OCI-LY1 (cell line): ENCODE data around the gene PILRA.

Source experiments
- H2AFZ ChIP-seq: fragments of 200-600 bp; sonication (generic), shearing (Covaris generic); 2 replicates; pipeline ENCODE4 v1.6.0; 2014; ENCODE audit warnings: antibody characterized with exemption, mild to moderate bottlenecking, low read length
- H3F3A ChIP-seq: fragments of 200-600 bp; sonication (generic), shearing (Covaris generic); 2 replicates; pipeline ENCODE4 v1.6.0; 2014; ENCODE audit warnings: mild to moderate bottlenecking, antibody characterized with exemption, low read length, moderate library complexity; ENCODE audit not compliant: insufficient read depth
- H3K27ac ChIP-seq: fragments of 200-600 bp; sonication (generic); 2 replicates; pipeline ENCODE4 v1.5.1; 2014; ENCODE audit warnings: low read length, mixed run types, mild to moderate bottlenecking, low read depth; ENCODE audit not compliant: poor library complexity, severe bottlenecking
- H3K27me3 ChIP-seq: fragments of 200-600 bp; sonication (generic); 2 replicates; pipeline ENCODE4 v1.6.0; 2014; ENCODE audit warnings: antibody characterized with exemption, mild to moderate bottlenecking, low read length, moderate library complexity; ENCODE audit not compliant: insufficient read depth
- H3K36me3 ChIP-seq: fragments of 200-600 bp; sonication (generic); 2 replicates; pipeline ENCODE4 v1.6.1; 2014; ENCODE audit warnings: mild to moderate bottlenecking, antibody characterized with exemption, low read length, moderate library complexity, mixed read lengths; ENCODE audit not compliant: insufficient read depth
- H3K4me1 ChIP-seq: fragments of 200-600 bp; sonication (generic); 2 replicates; pipeline ENCODE4 v1.5.1; 2014; ENCODE audit warnings: mild to moderate bottlenecking, low read length, moderate library complexity; ENCODE audit not compliant: insufficient read depth, severe bottlenecking
- H3K4me2 ChIP-seq: fragments of 200-600 bp; sonication (generic), shearing (Covaris generic); 2 replicates; pipeline ENCODE4 v1.6.1; 2014; ENCODE audit warnings: low read length
- H3K4me3 ChIP-seq: fragments of 200-600 bp; sonication (generic); 2 replicates; pipeline ENCODE4 v1.5.1; 2014; ENCODE audit warnings: low read length, low read depth, mild to moderate bottlenecking, mixed read lengths; ENCODE audit not compliant: poor library complexity, severe bottlenecking
- H3K79me2 ChIP-seq: fragments of 200-600 bp; shearing (Covaris generic); 2 replicates; pipeline ENCODE4 v1.6.1; 2016; ENCODE audit warnings: mixed run types, low read length, mixed read lengths; ENCODE audit not compliant: insufficient read depth
- H3K9ac ChIP-seq: fragments of 200-600 bp; sonication (generic), shearing (Covaris generic); 2 replicates; pipeline ENCODE4 v1.6.1; 2014; ENCODE audit warnings: mild to moderate bottlenecking, low read length, mixed read lengths
- H3K9me2 ChIP-seq: fragments of 200-600 bp; sonication (generic), shearing (Covaris generic); 2 replicates; pipeline ENCODE4 v1.6.1; 2014; ENCODE audit warnings: low read depth, mild to moderate bottlenecking, low read length, mixed read lengths
- H3K9me3 ChIP-seq: fragments of 200-600 bp; shearing (Covaris generic); 2 replicates; pipeline ENCODE4 v1.6.1; 2014; ENCODE audit warnings: low read length, mixed read lengths
- H4K20me1 ChIP-seq: fragments of 200-600 bp; sonication (generic), shearing (Covaris generic); 2 replicates; pipeline ENCODE4 v1.6.0; 2016; ENCODE audit warnings: mild to moderate bottlenecking, low read length; ENCODE audit not compliant: insufficient read depth
- CTCF ChIP-seq: fragments of 200-600 bp; sonication (generic), shearing (Covaris generic); IDR thresholded peaks from 2 replicates; pipeline ENCODE4 v1.5.1; 2017; ENCODE audit warnings: mild to moderate bottlenecking, antibody characterized with exemption, low read length, moderate library complexity, mixed read lengths
- EZH2 ChIP-seq: fragments of 200-600 bp; sonication (generic), shearing (Covaris generic); IDR thresholded peaks from 2 replicates; pipeline ENCODE4 v1.8.0; 2017; ENCODE audit warnings: borderline replicate concordance, mixed run types, mild to moderate bottlenecking, antibody characterized with exemption, low read length, moderate library complexity, mixed read lengths

Gene PILRA

GRCh38 chr7:100426516-100426915 lies 53.2 kb downstream of the PILRA start:
- H4K20me1 ChIP-seq = no peaks in the 10 kb centered on the region

GRCh38 chr7:100427762-100428198 lies 54.5 kb downstream of the PILRA start:
- H3K9me3 ChIP-seq = no peaks in the 10 kb centered on the region
- TF ChIP-seq EZH2 (no peak), CTCF (no peak)
- no peak overlapping the region for H3K9ac ChIP-seq
- no peak overlapping the region for H2AFZ ChIP-seq
- H3K27ac ChIP-seq = no peak overlapping the region
- no peaks in the 10 kb centered on the region for H3K27me3 ChIP-seq
- 0 out of 2 replicates have a peak, but pooled peaks cover 6% of the 10 kb centered on the region for H3F3A ChIP-seq
- H3K4me3 ChIP-seq = peak overlapping the region; percentile 77
- H4K20me1 ChIP-seq = no peaks in the 10 kb centered on the region
- H3K9me2 ChIP-seq = no peaks in the 10 kb centered on the region
- H3K79me2 ChIP-seq = no peaks in the 10 kb centered on the region
- H3K36me3 ChIP-seq = peaks cover 21% of the 10 kb centered on the region; the same call in 1 of the 2 replicates
- peaks cover 28% of the 10 kb centered on the region for H3K4me1 ChIP-seq
- peak overlapping the region; percentile 77; the same call in 1 of the 2 replicates for H3K4me2 ChIP-seq

More at GRCh38 chr7:100426516-100426915, 53.2 kb downstream of the PILRA start:
- Histone ChIP-seq H3K4me2 (no peak overlapping the region), H3K27ac (no peak overlapping the region), H3K36me3 (peaks cover 8% of the 10 kb centered on the region; the same call in 1 of the 2 replicates), H3K9me2 (no peaks in the 10 kb centered on the region), H3K4me3 (no peak overlapping the region), H3K9ac (no peak overlapping the region), H3K4me1 (peaks cover 15% of the 10 kb centered on the region), H3K9me3 (no peaks in the 10 kb centered on the region), H2AFZ (no peak overlapping the region), H3F3A (no peaks in the 10 kb centered on the region), H3K27me3 (no peaks in the 10 kb centered on the region), H3K79me2 (no peaks in the 10 kb centered on the region)
- TF ChIP-seq EZH2 = no peak

GRCh38 chr7:100428199-100428966 lies 55.1 kb downstream of the PILRA start, which contains the start of gene ZCWPW1:
TSS of gene ZCWPW1 (minus strand) at chr7:100428703. CDS start at chr7:100420649, 8,054 bp downstream.
- peak within 1 kb of the TSS; percentile 77 for H3K4me3 ChIP-seq

More at GRCh38 chr7:100428199-100428966, 55.1 kb downstream of the PILRA start, which contains the start of gene ZCWPW1:
- Histone ChIP-seq H3K27ac (peak within 1 kb of the TSS; percentile 92), H3K79me2 (no peaks in the 10 kb centered on the region), H3K36me3 (peaks cover 27% of the 10 kb centered on the region), H4K20me1 (no peaks in the 10 kb centered on the region), H3K9me3 (no peaks in the 10 kb centered on the region), H3K4me1 (peaks cover 34% of the 10 kb centered on the region), H3K27me3 (no peaks in the 10 kb centered on the region), H3K9me2 (no peaks in the 10 kb centered on the region), H3K9ac (peak within 1 kb of the TSS; percentile 95), H3K4me2 (peak within 1 kb of the TSS; percentile 77), H3F3A (0 out of 2 replicates have a peak, but pooled peaks cover 6% of the 10 kb centered on the region), H2AFZ (no peak within 1 kb of the TSS)
- no peak for TF ChIP-seq CTCF
- no peak for TF ChIP-seq EZH2
